Measurements from ENCODE around the gene NOX4.

The NOX4 gene

GRCh38 chr11:89279176-89279575 lies 212.0 kb downstream of the NOX4 start:
- Histone ChIP-seq H3K36me3 (replicated peaks; ENCODE audit: insufficient read depth, low read length) (no peaks in the 10 kb centered on the region), H3K9me3 (replicated peaks; ENCODE audit: insufficient read depth, low read length) (no peaks in the 10 kb centered on the region), H3K9ac (ENCODE audit: low read length) (no peak overlapping the region), H3K27ac (ENCODE audit: low read length) (no peak overlapping the region), H4K20me1 (ENCODE audit: insufficient read depth, low read length) (no peaks in the 10 kb centered on the region), H3K4me1 (ENCODE audit: low read length) (no peaks in the 10 kb centered on the region), H3K79me2 (ENCODE audit: low read length) (no peaks in the 10 kb centered on the region), H3K4me2 (ENCODE audit: low read depth, low read length) (no peak overlapping the region), H3K4me3 (ENCODE audit: low read length) (no peak overlapping the region), H3K27me3 (replicated peaks; ENCODE audit: insufficient read depth, low read length) (no peaks in the 10 kb centered on the region), H3F3A (ENCODE audit: insufficient read depth, low read length) (no peaks in the 10 kb centered on the region), H2AFZ (ENCODE audit: low read length) (no peak overlapping the region), H3K9me2 (replicated peaks; ENCODE audit: insufficient read depth, low read length) (no peaks in the 10 kb centered on the region)
- no peak for DNase-seq
- TF ChIP-seq EZH2phosphoT487 (IDR thresholded peaks at IDR 0.05; ENCODE audit: low read length) (no peak), CTCF (IDR thresholded peaks at IDR 0.05; ENCODE audit: low read length) (no peak), EZH2 (optimal IDR thresholded peaks at IDR 0.05; ENCODE audit: low read depth, low read length) (no peak)

GRCh38 chr11:89275966-89276365 lies 215.2 kb downstream of the NOX4 start:
- no peaks in the 10 kb centered on the region for H3F3A ChIP-seq (ENCODE audit: insufficient read depth, low read length)
- H3K4me2 ChIP-seq (ENCODE audit: low read depth, low read length): no peak overlapping the region
- H2AFZ ChIP-seq (ENCODE audit: low read length): no peak overlapping the region
- H3K9ac ChIP-seq (ENCODE audit: low read length): no peak overlapping the region
- no peaks in the 10 kb centered on the region for H3K4me1 ChIP-seq (ENCODE audit: low read length)
- H3K27ac ChIP-seq (ENCODE audit: low read length): no peak overlapping the region
- H3K27me3 ChIP-seq (replicated peaks; ENCODE audit: insufficient read depth, low read length): no peaks in the 10 kb centered on the region
- H3K36me3 ChIP-seq (replicated peaks; ENCODE audit: insufficient read depth, low read length): no peaks in the 10 kb centered on the region
- no peak overlapping the region for H3K4me3 ChIP-seq (ENCODE audit: low read length)
- no peaks in the 10 kb centered on the region for H4K20me1 ChIP-seq (ENCODE audit: insufficient read depth, low read length)
- no peaks in the 10 kb centered on the region for H3K9me2 ChIP-seq (replicated peaks; ENCODE audit: insufficient read depth, low read length)
- H3K79me2 ChIP-seq (ENCODE audit: low read length): no peaks in the 10 kb centered on the region
- no peaks in the 10 kb centered on the region for H3K9me3 ChIP-seq (replicated peaks; ENCODE audit: insufficient read depth, low read length)
- TF ChIP-seq EZH2phosphoT487 (IDR thresholded peaks at IDR 0.05; ENCODE audit: low read length) (no peak), EZH2 (optimal IDR thresholded peaks at IDR 0.05; ENCODE audit: low read depth, low read length) (no peak), CTCF (IDR thresholded peaks at IDR 0.05; ENCODE audit: low read length) (no peak)
- DNase-seq: no peak

Data from MM.1S (cell line).